Thoracic aorta (tissue), 2 donors: ENCODE results near the gene TMEM108. TPM values are rescaled to one million over a fixed set of nuclear protein-coding genes. Genes with fewer than 3 reads are reported as not detected.

ENCODE experiments used
- ATAC-seq: fragments of 150-250 bp; one replicate; pipeline ENCODE4 v1.8.0; 2017; ENCODE audit warnings: low read depth; ENCODE audit not compliant: insufficient number of reproducible peaks, low FRiP score
- DNase-seq: peaks from one replicate; pipeline ENCODE4 v3.0.0-alpha.2; 2020; ENCODE audit warnings: low spot score
- H3K27ac ChIP-seq, 2 donors: fragments of 200-600 bp; sonication (generic); 1 replicate in 1 of 2; 2 replicates in 1 of 2; pipeline ENCODE4 v1.5.1; 2016; ENCODE audit warnings: mild to moderate bottlenecking in 2 of 2, moderate library complexity in 2 of 2
- H3K27me3 ChIP-seq: fragments of 200-600 bp; sonication (generic); replicated peaks from 2 replicates; pipeline ENCODE4 v1.6.0; 2016; ENCODE audit warnings: mild to moderate bottlenecking; ENCODE audit not compliant: insufficient read depth
- H3K36me3 ChIP-seq: fragments of 200-600 bp; sonication (generic); one replicate; pipeline ENCODE4 v1.5.1; 2016
- H3K4me1 ChIP-seq, 2 donors: fragments of 200-600 bp; sonication (generic); 1 replicate in 1 of 2; 2 replicates in 1 of 2; pipeline versions ENCODE4 v1.5.1 to v1.6.0; 2016; ENCODE audit warnings: low read depth in 2 of 2, mild to moderate bottlenecking in 1 of 2; ENCODE audit not compliant: control insufficient read depth in 1 of 2
- H3K4me3 ChIP-seq: fragments of 200-600 bp; sonication (generic); 2 replicates; pipeline ENCODE4 v1.5.1; 2016; ENCODE audit warnings: mild to moderate bottlenecking
- H3K9me3 ChIP-seq: fragments of 200-600 bp; sonication (generic); 2 replicates; pipeline ENCODE4 v1.5.1; 2016
- total RNA-seq, 2 donors: library from RNA; depleted of rRNA; stranded (reverse); fragments of >200 nt; gene quantifications; one replicate each; pipeline versions ENCODE4 v1.1.0 to v1.2.3, GENCODE V29; 2016
- TF ChIP-seq, protein P1 (sequence below): fragments of 200-600 bp; sonication (generic); IDR thresholded peaks from one replicate; pipeline ENCODE4 v1.5.1; 2019; ENCODE audit warnings: antibody characterized with exemption

The TMEM108 gene
- total RNA-seq, 2 donors from 2014 or later = 0.28 to 0.41 TPM

DNA sequence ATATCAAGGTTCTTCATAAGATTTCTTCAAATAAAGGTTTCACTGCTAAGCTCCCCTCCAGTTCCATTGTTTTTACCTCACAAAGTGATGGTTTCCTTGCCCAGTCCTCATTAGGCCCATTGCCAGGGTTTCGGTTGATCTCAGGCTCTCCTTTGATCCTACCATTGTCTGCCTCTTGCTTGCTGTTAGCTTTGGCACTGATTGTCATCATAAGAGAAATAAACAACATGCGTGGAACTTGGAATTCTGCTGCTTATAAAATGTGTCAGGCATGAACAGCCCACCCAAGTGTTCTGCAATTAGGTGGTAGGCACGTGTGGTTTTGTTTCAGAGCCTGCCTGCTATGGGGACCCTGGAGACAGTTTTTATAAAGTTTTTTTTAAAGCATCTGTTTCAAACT is 254.1 kb downstream of the TMEM108 start:
- H3K36me3 ChIP-seq = no peaks in the 10 kb centered on the region
- no peaks in the 10 kb centered on the region for H3K9me3 ChIP-seq
- peaks cover 0 to 8% of the 10 kb centered on the region in 2 donors for H3K4me1 ChIP-seq
- TF ChIP-seq, protein P1, sequence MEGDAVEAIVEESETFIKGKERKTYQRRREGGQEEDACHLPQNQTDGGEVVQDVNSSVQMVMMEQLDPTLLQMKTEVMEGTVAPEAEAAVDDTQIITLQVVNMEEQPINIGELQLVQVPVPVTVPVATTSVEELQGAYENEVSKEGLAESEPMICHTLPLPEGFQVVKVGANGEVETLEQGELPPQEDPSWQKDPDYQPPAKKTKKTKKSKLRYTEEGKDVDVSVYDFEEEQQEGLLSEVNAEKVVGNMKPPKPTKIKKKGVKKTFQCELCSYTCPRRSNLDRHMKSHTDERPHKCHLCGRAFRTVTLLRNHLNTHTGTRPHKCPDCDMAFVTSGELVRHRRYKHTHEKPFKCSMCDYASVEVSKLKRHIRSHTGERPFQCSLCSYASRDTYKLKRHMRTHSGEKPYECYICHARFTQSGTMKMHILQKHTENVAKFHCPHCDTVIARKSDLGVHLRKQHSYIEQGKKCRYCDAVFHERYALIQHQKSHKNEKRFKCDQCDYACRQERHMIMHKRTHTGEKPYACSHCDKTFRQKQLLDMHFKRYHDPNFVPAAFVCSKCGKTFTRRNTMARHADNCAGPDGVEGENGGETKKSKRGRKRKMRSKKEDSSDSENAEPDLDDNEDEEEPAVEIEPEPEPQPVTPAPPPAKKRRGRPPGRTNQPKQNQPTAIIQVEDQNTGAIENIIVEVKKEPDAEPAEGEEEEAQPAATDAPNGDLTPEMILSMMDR = no peak
- ATAC-seq = no peak
- no peak overlapping the region for H3K4me3 ChIP-seq
- no peaks in the 10 kb centered on the region for H3K27me3 ChIP-seq
- H3K27ac ChIP-seq = no peak overlapping the region
- no peak for DNase-seq

DNA sequence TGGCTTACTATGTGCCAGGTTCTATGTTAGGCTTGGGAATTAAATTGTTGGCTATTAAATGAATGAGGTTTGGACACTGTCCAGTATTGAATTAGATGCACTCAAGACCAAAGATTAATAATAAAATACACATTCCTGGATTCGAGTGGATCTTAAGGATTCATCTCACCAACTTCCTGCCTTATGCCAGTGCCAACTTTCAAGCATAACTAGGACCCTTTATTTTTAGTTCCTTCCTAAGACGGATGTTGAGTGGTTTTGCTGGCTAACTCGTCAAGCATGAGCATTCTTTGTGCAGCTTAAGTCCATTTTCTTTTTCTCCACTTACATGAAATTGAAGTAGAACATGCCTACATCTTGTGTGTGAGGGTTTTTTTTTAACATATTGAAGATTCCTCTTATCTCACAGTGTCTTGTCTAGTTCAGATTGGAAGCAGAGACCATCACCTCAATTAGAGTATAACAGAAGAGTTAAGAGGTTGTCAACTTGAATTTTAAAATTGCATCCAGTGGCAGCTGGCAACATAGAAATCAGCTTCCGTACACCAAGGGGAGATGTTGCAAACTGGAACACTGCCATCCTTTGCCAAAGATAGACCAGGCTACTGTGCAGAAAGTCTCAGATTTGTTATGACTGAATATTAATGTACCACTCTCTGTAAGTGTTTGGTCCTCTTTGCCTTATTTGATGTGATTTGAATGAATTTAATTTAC is 255.4 kb downstream of the TMEM108 start:
- Histone ChIP-seq H3K27me3 (no peaks in the 10 kb centered on the region), H3K4me3 (no peak overlapping the region), H3K4me1 (peaks cover 0 to 8% of the 10 kb centered on the region in 2 donors), H3K36me3 (no peaks in the 10 kb centered on the region), H3K27ac (no peak overlapping the region), H3K9me3 (no peaks in the 10 kb centered on the region)
- DNase-seq (no peak), ATAC-seq (no peak)
- TF ChIP-seq, protein P1 = no peak

DNA sequence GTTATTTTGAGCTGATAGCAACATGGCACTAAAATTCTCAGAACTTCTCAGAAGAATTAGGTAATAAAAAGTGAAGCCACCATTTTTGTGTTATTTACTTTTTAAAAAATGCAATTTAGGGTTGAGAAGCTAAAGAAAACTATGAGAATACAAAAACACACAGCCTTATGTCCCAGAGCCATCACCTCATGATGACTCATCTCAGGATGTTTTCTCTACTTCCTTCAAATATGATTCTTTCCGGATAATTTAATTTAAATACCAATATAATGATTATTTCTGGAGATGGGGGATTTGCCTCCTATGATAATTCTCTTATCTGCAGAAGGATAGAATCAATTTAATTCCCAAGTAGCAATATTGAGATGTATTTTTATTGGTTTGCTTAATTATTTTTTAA is 256.1 kb downstream of the TMEM108 start:
- H3K9me3 ChIP-seq = no peaks in the 10 kb centered on the region
- TF ChIP-seq, protein P1 = no peak

DNA sequence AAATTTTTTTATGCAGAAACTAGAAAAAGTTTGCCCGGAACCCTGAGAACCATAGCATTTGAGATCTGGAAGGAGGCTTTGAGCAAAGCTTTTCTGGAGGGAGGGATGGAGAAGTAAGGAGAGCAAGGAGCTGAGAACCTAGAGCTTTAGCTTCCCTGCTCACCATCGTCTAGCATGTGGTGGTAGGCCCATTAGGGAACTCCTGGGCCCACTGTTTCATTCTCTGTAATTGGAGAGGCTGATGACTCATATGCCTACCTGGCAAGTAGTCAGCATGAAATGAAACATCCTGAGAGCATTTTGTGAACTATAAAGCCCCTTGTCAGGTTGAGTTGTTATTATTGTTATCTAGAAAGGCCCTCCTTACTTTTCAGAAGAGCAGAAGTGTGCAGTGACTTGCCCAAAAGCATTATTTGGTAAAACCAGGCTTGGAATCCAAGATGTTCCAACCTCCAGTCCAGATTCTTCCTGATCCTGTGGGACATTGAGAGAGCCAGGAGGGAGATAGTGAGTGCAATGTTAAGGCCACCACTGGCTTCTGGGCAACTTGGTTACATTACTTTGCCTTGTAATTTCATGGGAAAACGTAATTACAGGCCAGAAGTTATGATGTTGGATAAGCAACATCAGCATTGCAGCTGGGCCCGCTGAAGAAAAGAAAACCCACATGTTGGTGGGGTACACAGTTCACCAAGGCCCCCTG is 257.2 kb downstream of the TMEM108 start:
- no peak overlapping the region for H3K27ac ChIP-seq
- ATAC-seq = no peak

More for the DNA sequence above, 256.1 kb downstream of the TMEM108 start:
- H3K36me3 ChIP-seq = no peaks in the 10 kb centered on the region
- H3K27me3 ChIP-seq = no peaks in the 10 kb centered on the region
- no peak overlapping the region for H3K4me3 ChIP-seq
- H3K27ac ChIP-seq = no peak overlapping the region
- no peak for DNase-seq
- peaks cover 0 to 8% of the 10 kb centered on the region in 2 donors for H3K4me1 ChIP-seq
- ATAC-seq = no peak

More for the DNA sequence above, 257.2 kb downstream of the TMEM108 start:
- Histone ChIP-seq H3K27me3 (no peaks in the 10 kb centered on the region), H3K36me3 (no peaks in the 10 kb centered on the region), H3K4me1 (peaks cover 0 to 8% of the 10 kb centered on the region in 2 donors), H3K9me3 (no peaks in the 10 kb centered on the region), H3K4me3 (no peak overlapping the region)
- DNase-seq = no peak
- TF ChIP-seq, protein P1 = no peak
